Measurements from ENCODE around the gene CDK18. TPM values are rescaled to one million over a fixed set of nuclear protein-coding genes. Genes with fewer than 3 reads are reported as not detected.

Gene CDK18
- total RNA-seq, 4 donors from 2014 or later = 13.6 to 22.4 (median 16.9) TPM

DNA sequence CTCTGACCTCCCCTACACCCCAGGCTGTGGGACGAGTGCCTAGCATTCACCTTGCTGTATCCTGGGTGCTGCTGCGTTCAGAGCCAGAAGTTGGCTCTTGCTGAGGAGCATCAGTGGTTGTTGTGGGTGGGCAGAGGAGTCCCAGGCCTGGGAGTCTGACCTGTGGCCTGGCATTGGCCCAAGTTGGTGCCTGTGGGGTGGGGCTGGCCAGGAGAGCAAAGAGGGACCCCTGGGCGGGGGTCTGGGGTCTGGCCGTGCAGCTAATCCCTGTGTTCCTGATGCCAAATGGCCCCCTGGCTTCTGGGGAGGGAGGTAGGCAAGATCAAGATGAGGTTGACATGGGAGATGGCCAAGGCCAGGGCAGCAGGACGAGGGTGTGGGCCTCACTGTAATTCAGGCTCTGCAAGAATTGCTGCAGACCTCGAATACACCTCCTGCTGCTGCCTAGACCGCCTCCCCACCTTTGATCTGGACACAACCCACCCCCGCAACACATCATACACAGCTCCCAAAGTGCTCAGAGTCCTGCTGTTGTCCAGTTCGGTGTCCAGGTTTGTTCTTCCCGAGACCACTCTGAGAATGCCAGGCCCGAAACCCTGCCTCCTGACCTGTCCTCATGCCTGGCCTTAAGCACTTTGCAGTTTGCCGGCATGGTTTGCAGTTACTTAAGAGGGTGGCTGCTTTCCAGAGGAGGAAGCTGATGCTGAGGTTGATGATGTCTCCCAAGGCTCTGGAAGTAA lies 28.7 kb downstream of the CDK18 start:
- Histone ChIP-seq H3K4me1 (peaks cover 0 to 7% of the 10 kb centered on the region in 2 donors), H3K27ac (no peak overlapping the region), H3K9me3 (no peaks in the 10 kb centered on the region), H3K27me3 (no peaks in the 10 kb centered on the region), H3K36me3 (no peaks in the 10 kb centered on the region), H3K4me3 (replicated peaks in 1 of 3) (no peak overlapping the region)
- no peak for TF ChIP-seq POLR2A (IDR thresholded peaks at IDR 0.05)
- intact Hi-C loops (cut with DNase I) = loop anchor here (5.0 to 10.0 kb wide), 3 partner anchors 39 to 122 kb away; no protein-coding TSS in a partner anchor
- 78 to 91% methylated on average over 10 to 12 of the region's 12 CpGs for WGBS, 2 donors
- no peak for DNase-seq

DNA sequence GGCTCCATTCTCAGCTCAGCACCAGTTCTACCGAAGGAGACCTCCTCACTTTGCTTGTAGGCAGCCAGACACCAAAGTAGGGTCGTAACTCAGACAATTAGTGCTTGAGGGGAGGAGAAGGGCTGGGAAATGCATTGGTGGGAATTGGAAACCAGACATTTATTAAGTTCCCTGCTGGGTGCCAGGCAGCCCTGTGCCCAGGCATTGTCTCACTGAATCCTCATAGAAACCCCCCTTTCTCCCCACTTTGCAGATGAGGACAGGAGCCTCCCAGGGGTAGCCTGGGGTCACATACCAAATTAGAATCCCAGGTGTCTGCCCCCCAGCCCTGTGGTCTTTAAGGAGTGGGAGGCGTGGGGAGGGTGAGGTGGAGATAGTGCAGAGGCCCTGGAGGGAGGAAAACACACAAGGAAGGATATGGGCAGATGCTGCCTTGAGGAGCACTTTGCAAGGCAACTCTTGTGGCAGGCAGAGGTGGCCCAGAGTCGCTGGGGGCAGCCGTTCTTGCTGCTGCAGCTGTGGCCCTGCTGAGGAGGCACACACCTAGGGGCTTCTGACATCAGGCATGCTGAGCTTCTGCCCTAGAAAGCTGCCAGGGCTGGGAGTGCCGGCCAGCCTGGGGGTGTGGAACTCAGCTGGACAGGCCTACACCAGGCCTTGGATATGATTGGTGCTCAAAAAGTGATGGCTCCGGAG lies 29.4 kb downstream of the CDK18 start:
- TF ChIP-seq, protein P1, sequence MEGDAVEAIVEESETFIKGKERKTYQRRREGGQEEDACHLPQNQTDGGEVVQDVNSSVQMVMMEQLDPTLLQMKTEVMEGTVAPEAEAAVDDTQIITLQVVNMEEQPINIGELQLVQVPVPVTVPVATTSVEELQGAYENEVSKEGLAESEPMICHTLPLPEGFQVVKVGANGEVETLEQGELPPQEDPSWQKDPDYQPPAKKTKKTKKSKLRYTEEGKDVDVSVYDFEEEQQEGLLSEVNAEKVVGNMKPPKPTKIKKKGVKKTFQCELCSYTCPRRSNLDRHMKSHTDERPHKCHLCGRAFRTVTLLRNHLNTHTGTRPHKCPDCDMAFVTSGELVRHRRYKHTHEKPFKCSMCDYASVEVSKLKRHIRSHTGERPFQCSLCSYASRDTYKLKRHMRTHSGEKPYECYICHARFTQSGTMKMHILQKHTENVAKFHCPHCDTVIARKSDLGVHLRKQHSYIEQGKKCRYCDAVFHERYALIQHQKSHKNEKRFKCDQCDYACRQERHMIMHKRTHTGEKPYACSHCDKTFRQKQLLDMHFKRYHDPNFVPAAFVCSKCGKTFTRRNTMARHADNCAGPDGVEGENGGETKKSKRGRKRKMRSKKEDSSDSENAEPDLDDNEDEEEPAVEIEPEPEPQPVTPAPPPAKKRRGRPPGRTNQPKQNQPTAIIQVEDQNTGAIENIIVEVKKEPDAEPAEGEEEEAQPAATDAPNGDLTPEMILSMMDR (IDR thresholded peaks at IDR 0.05) = no peak
- TF ChIP-seq POLR2A (IDR thresholded peaks at IDR 0.05) = no peak
- 84 to 85% methylated on average over 6 to 7 of the region's 7 CpGs for WGBS, 2 donors
- H3K27me3 ChIP-seq = no peaks in the 10 kb centered on the region
- no peak overlapping the region for H3K27ac ChIP-seq
- H3K4me3 ChIP-seq (replicated peaks in 1 of 3) = no peak overlapping the region
- intact Hi-C loops (cut with DNase I) = loop anchor here (5.0 to 10.0 kb wide), 3 partner anchors 38 to 121 kb away; no protein-coding TSS in a partner anchor
- H3K36me3 ChIP-seq = no peaks in the 10 kb centered on the region
- H3K9me3 ChIP-seq = no peaks in the 10 kb centered on the region
- peaks cover 0 to 3% of the 10 kb centered on the region in 2 donors for H3K4me1 ChIP-seq
- no peak for DNase-seq

DNA sequence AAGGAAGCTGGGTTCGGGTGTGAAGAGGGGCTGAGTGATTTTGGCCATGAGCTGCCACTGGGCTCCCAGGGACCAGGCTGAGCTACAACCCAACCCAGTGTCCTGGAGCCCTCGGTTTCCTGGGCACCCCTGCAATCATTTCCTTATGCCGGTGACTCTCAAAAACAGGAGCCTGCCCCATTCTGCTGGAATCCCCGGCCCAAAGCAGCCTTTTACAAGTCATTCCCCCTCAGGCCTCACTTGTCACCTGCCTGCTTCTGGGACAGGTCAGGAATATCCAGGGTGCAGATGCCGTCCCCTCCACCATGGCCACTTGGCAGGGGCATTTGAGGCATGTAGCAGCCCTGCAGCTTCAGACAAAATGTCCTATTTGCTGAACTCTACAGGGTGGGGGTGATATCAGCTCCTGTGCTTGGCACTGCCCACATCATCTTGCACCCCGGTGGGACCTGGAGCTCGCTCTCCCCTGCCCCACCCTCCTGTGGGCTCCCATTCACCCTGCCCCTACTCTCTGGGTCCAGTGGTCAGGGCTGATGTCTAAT lies 30.0 kb downstream of the CDK18 start:
- no peak for DNase-seq
- Histone ChIP-seq H3K27me3 (no peaks in the 10 kb centered on the region), H3K4me1 (no peaks in the 10 kb centered on the region), H3K9me3 (no peaks in the 10 kb centered on the region), H3K36me3 (no peaks in the 10 kb centered on the region), H3K4me3 (replicated peaks in 1 of 3) (no peak overlapping the region), H3K27ac (no peak overlapping the region)
- 92 to 100% methylated on average over 7 of the region's 7 CpGs for WGBS, 2 donors
- TF ChIP-seq, protein P1 (IDR thresholded peaks at IDR 0.05) = no peak
- TF ChIP-seq POLR2A (IDR thresholded peaks at IDR 0.05) = no peak
- intact Hi-C loops (cut with DNase I) = loop anchor here (5.0 to 10.0 kb wide), 3 partner anchors 38 to 120 kb away; no protein-coding TSS in a partner anchor

DNA sequence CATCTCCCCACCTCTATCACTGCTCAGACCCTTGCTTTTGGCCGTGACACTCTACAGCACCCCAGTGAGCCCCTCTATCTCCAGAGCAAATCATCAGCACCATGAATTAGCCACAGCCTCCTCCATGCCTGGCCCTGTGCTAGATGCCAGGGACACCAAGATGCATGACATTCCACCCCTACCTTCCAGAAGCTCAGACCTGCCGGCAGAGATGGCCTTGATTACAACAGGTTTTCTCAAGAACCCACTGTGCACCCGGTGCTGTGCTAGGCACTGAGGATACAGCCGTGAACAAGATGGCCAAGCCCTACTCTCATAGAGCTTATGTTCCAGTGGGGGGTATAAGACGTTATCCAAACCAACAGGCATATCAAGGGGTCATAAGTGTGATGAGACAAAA lies 30.6 kb downstream of the CDK18 start:
- WGBS, 2 donors = 75 to 78% methylated on average over 5 of the region's 5 CpGs
- H3K9me3 ChIP-seq = no peaks in the 10 kb centered on the region
- no peak for DNase-seq
- intact Hi-C loops (cut with DNase I) = loop anchor here (10.0 kb wide), 1 partner anchor 120 kb away; no protein-coding TSS in a partner anchor
- no peaks in the 10 kb centered on the region for H3K27me3 ChIP-seq
- no peak overlapping the region for H3K4me3 ChIP-seq (replicated peaks in 1 of 3)
- no peak overlapping the region for H3K27ac ChIP-seq
- TF ChIP-seq, protein P1 (IDR thresholded peaks at IDR 0.05) = no peak
- TF ChIP-seq POLR2A (IDR thresholded peaks at IDR 0.05) = no peak
- no peaks in the 10 kb centered on the region for H3K4me1 ChIP-seq
- no peaks in the 10 kb centered on the region for H3K36me3 ChIP-seq

DNA sequence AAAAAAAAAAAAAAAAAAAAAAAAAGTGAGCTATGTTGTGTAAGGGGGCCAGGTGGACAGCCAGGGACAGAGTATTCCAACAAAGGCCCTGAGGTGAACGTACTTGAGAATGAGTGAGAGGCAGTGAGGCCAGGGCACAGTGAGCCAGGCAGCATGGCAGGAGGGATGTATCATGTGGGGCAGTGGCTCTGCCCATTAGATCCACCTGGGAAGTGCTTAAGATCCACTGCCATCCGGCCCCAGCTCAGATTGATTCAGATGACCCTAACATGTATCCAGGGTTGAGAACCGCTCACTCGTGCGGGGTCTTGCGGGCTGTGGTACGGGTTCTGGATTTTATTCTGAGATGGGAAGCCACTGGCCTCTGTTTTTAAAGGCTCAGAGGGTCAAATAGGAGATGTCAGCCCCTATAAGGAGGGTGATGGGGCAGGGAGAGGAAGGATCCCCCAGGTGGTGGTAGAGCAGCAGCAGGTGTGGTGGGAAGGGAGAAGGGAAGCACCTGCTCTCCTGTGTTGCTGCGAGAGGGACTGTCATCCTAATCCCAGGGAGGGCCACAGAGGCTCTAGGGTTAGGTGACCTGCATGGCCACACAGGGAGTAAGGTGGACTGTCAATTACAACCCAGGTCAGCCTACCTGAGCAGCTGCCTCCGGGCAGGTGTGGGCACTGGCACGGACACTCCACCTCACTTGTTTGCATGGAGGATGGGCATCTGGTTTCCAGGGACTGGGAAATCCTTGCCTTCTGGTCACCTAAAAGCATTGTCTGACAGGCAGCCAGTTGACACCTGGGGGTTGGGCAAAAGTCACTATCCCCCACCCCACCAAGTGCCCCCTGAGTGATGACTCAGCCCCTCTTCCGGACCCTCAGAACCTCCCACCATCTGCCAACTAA lies 31.6 kb downstream of the CDK18 start:
- 84% methylated on average over 8 to 11 of the region's 11 CpGs for WGBS, 2 donors
- DNase-seq = no peak
- intact Hi-C loops (cut with DNase I) = loop anchor here (10.0 kb wide), 1 partner anchor 119 kb away; no protein-coding TSS in a partner anchor

More for the DNA sequence above, 31.6 kb downstream of the CDK18 start:
- no peak overlapping the region for H3K27ac ChIP-seq
- no peaks in the 10 kb centered on the region for H3K27me3 ChIP-seq
- H3K36me3 ChIP-seq = no peaks in the 10 kb centered on the region
- H3K4me1 ChIP-seq = no peaks in the 10 kb centered on the region
- no peak for TF ChIP-seq POLR2A (IDR thresholded peaks at IDR 0.05)
- TF ChIP-seq, protein P1 (IDR thresholded peaks at IDR 0.05) = no peak
- H3K4me3 ChIP-seq (replicated peaks in 1 of 3) = no peak overlapping the region
- H3K9me3 ChIP-seq = no peaks in the 10 kb centered on the region

All from thyroid gland (tissue), 4 donors.